Hematopoietic multipotent progenitor cell treated with erythropoietin and hydrocortisone succinate and interleukin-3 and kit ligand, for 15 days (in vitro differentiated cells): Measurements from ENCODE around the gene STARD13.

ENCODE experiments used
- DNase-seq: peaks from one replicate; pipeline ENCODE4 v3.0.0-alpha.2; 2015; ENCODE audit warnings: low spot score

Gene STARD13

GRCh38 chr13:33112766-33113165 is 172.8 kb downstream of the STARD13 start:
- DNase-seq: no peak

GRCh38 chr13:33111414-33112110 is 174.0 kb downstream of the STARD13 start:
- DNase-seq: no peak

- DNase-seq: no peak
Observed at GRCh38 chr13:33110713-33111413, 174.7 kb downstream of the STARD13 start.

GRCh38 chr13:33110386-33110712 is 175.2 kb downstream of the STARD13 start:
- DNase-seq: no peak

- no peak for DNase-seq
Observed at GRCh38 chr13:33109801-33110200, 175.8 kb downstream of the STARD13 start.

GRCh38 chr13:33109271-33109697 is 176.3 kb downstream of the STARD13 start:
- DNase-seq: no peak

- no peak for DNase-seq
Observed at GRCh38 chr13:33108620-33109019, 176.9 kb downstream of the STARD13 start.

GRCh38 chr13:33107361-33107760 is 178.2 kb downstream of the STARD13 start:
- DNase-seq: no peak

GRCh38 chr13:33106656-33107360 is 178.7 kb downstream of the STARD13 start:
- DNase-seq: no peak

GRCh38 chr13:33105387-33106005 is 180.1 kb downstream of the STARD13 start:
- DNase-seq: no peak

GRCh38 chr13:33103457-33103856 is 182.1 kb downstream of the STARD13 start:
- DNase-seq: no peak

GRCh38 chr13:33101835-33102234 is 183.7 kb downstream of the STARD13 start:
- no peak for DNase-seq

- no peak for DNase-seq
Observed at GRCh38 chr13:33100886-33101285, 184.7 kb downstream of the STARD13 start.

GRCh38 chr13:33099860-33100259 is 185.7 kb downstream of the STARD13 start:
- DNase-seq: no peak

GRCh38 chr13:33096886-33097605 is 188.5 kb downstream of the STARD13 start:
- DNase-seq: no peak

- DNase-seq: no peak
Observed at GRCh38 chr13:33092073-33092987, 193.2 kb downstream of the STARD13 start.

GRCh38 chr13:33091415-33091774 is 194.2 kb downstream of the STARD13 start:
- no peak for DNase-seq

- no peak for DNase-seq
Observed at GRCh38 chr13:33090755-33091414, 194.7 kb downstream of the STARD13 start.

- DNase-seq: no peak
Observed at GRCh38 chr13:33089311-33089710, 196.2 kb downstream of the STARD13 start.

GRCh38 chr13:33087790-33088189 is 197.8 kb downstream of the STARD13 start:
- no peak for DNase-seq
